H54 (cell line): ENCODE data around the gene GRIN2A.

ENCODE experiments used
- DNase-seq: peaks from one replicate; pipeline ENCODE4 v3.0.0; 2011; ENCODE audit warnings: low spot score, mixed read lengths; ENCODE audit not compliant: insufficient read length
- FAIRE-seq: peaks from 3 replicates; lab custom pipeline; 2011; peaks lifted over from hg19 to GRCh38; lab: Jason Lieb, UNC
- POLR2A ChIP-seq: IDR thresholded peaks from 2 replicates; pipeline ENCODE4 v1.6.1; 2011; ENCODE audit warnings: low read depth, mild to moderate bottlenecking, low read length

Gene GRIN2A

DNA sequence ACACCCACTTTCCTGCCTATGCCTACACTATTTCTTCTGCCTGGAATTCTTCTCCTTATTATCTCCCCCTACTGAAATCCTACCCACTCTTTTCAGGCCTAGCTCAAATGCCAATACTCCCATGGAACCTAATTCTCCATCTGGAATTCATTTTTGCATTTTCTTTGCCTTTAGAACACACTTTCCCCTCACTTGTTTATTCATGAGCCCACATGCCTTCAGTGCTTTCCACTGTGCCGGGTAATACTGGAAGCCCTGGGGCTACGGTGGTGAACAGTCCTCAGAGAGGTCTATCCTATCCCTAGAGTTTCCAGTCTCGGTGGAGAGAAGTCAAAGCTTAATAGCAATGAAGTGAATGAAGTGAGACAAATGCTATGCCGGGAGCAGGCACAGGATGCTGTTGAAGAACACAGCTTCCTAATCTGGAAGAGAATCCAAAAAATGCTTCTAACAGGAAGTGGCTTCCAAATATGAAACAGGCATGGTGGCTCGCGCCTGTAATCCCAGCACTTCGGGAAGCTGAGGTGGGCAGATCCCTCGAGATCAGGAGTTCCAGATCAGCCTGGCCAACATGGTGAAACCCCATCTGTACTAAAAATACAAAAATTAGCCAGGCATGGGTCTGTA, 322.4 kb downstream of the GRIN2A start:
- DNase-seq (no peak), FAIRE-seq (no peak)
- TF ChIP-seq POLR2A: no peak

DNA sequence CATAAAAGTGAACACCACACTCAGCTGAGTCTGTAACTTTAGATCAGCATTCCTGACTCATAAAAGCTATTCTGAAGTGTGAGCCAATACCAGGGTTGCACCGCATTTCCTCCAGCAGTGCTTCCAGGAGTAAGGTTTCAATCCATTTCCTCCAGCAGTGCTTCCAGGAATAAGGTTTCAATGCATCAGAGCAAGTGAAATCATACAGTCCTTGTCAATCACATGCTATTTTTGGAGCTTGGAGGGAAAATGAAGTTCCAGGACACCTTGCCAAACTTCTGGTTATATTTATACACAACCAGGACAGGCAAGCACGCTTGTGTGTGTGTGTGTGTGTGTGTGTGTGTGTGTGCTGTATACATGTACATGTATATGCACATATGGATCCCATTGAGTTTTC, 327.6 kb downstream of the GRIN2A start:
- FAIRE-seq: no peak
- no peak for DNase-seq
- TF ChIP-seq POLR2A: no peak

DNA sequence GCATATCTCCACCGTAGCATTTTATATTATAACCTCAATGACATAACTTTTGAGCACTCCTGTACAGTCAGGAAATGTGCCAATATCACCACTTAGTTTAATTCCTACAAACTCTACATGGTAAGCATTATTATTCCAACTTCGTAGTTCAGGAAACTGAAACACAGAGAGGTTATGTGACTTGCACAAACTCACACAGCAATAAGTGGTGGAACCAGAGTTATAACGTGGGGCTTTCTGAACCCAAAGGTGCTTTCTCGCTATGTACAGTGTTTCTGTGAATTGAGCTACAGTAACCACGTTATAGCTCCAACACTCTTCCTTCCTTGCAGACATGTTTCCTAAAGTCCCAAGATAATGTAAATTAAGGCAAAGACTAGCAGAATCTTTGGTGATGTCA, 330.2 kb downstream of the GRIN2A start:
- FAIRE-seq: no peak
- TF ChIP-seq POLR2A: no peak
- no peak for DNase-seq

DNA sequence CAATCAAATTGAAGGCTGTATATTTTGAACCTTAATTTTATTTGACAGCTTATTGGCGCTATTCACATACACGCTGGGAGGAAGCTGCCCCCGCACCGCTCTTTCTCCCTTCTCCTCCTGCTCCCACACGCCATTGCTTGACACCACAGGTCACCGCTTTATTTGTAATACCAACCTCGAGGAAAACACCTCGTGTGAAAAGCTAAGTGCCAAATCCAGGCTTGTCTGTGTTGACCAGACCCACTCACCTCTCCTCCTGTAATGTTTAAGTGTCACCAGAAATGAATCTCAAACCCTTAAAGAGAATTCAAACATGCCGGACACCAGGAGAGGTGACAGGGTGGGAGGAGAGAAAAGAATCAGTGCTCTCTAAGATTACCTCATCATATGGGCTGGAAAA, 331.4 kb downstream of the GRIN2A start:
- no peak for FAIRE-seq
- no peak for TF ChIP-seq POLR2A
- no peak for DNase-seq

DNA sequence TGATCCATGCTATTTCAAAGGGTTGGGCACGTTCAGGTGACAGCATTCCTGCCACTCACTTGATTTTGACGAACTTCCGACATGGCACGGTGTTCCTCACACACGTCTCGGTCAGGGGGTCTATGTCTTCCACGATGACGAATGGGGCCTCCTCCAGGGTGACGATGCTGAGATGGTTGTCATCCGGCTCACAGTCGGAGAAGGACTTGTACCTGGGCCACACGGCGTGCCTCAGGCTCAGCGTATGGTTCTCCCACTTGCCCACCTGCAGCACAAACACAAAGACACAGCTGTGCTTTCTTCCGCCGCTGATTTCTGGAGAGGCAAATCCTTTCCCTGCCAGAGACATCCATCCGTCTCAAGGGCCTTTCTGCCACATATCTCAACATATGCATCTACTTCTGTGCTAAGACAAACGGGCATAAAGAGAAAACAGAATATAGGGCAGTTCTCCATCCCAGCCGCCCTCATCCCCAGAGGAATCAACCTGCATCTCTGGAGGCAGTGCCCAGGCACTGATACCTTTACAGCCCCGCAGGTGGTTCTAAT, 332.5 kb downstream of the GRIN2A start:
- FAIRE-seq (no peak), DNase-seq (no peak)
- no peak for TF ChIP-seq POLR2A

DNA sequence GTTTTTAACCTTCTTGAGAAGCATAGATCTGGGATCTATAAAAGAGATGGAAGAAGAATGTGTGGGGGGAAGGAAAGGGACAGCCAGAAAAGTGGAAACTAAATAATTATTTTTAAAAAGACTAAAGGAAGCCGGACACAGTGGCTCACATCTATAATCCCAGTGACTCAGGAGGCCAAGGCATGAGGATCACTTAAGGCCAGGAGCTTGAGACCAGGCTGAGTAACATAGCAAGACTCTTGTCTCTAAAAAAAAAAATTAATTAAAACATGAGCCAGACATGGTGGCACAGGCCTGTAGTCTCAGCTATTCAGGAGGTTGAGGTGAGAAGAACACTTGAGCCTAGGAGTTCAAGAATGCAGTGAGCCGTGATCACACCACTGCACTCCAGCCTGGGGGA, 335.1 kb downstream of the GRIN2A start:
- no peak for DNase-seq
- no peak for FAIRE-seq
- no peak for TF ChIP-seq POLR2A

DNA sequence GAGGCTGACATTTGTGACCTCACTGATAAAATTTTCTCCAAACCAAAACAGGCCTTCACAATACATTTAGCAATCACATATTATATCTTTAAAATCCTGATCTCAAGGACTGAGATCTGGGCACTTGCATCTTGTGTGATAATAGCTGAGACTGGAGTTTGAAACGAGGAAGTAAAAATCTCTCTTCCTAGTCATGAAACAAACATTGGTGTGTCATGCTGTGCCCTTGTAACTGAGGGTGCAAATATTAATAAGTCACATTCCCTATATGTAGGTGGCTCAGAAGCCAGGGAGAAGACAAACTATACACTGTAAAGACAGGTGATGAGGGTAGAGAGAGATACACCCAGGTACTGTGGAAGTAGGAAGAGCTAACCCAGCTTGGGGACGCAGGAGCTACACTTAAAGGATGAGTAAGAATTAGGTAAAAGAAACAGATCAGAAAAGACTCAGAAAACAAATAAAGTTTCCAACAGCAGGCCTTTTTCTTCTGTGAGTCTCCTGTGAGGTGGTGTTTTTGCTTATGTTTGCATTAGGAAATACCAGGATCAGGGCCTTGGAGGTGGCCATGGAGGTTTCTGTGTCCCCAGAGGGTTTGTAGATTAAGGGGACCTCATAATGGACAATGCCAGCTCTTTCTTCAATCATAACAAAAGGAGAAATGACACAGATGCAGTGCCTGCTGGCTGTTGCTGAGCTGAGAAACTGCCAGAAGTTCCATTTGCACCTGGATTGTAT, 335.7 kb downstream of the GRIN2A start:
- FAIRE-seq (no peak), DNase-seq (no peak)
- no peak for TF ChIP-seq POLR2A

DNA sequence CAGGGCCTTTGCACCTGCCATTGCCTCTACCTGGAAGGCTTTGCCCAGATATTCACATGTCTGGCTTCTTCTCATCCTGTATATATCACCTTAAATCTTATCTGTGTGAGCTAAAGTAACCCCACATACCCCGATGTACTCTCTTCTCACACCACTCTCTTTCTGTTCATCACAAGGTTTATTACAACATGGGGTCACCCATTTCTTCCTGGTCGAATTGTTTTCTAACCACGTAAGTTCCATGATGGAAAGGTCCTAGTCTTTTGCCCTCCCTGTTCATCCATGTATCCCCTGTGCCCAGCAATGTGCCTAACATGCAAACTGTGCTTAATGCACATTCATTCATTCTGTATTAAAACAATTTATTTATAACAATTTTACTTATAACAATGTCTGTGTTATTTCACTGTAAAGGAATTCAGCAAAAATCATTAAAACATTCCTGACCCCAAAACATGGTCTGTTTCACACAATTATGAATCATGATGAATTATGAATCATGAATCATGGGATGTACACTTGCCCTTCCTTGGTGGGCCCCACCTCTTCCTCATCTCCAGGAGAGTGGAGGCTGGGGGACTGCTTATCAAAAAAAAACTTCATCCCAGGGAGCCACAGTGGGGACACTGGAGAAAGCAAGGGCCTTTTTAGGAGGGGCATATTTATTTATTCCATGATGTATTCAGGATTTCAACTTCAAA, 336.4 kb downstream of the GRIN2A start:
- no peak for TF ChIP-seq POLR2A

DNA sequence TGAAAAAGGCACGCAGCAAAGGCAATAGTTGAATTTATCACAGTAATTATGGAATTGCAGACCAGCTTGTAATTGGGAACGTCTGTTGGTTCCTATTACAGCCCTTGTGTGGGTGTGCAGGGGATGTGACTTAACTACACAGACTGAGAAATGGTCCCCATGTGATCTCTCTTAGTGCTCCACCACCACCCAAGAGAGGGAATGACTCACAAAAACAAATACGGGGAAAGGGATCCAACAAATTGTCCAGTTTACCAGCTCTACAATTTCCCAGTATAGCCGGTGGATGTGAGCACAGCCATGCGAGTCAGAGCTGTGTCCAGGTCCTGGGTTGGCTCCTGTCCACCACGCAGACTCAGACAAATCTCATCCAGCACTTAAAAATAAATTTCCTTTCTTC, 337.9 kb downstream of the GRIN2A start:
- DNase-seq: no peak
- FAIRE-seq: no peak
- TF ChIP-seq POLR2A: no peak

More for the DNA sequence above, 336.4 kb downstream of the GRIN2A start:
- DNase-seq (no peak), FAIRE-seq (no peak)

DNA sequence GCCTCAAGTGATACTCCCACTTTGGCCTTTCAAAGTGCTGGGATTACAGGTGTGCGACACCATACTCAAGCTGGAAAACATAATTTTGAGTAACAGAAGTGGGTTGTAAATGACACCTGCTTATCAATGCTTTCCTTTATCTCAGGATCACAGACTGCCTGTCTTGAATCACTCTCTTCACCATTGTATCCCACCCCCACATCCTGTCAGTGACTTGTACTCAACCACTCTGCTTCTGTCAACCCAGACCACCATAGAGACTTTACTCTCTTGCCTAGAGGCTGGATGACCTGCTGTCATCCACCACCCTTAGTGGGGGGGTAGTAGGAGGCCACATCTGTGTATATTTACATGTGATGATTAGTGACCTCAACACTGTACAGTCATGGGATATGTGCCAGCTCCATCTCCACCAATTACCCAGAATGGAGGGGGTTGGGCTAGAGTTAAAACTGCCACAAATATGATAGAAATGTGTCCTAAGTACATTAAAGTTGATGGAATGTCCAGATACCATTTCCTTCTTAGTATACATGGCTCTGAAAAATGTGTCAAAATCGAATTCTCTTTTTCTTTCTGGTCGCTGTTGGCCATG, 338.7 kb downstream of the GRIN2A start:
- no peak for DNase-seq
- no peak for FAIRE-seq
- TF ChIP-seq POLR2A: no peak

DNA sequence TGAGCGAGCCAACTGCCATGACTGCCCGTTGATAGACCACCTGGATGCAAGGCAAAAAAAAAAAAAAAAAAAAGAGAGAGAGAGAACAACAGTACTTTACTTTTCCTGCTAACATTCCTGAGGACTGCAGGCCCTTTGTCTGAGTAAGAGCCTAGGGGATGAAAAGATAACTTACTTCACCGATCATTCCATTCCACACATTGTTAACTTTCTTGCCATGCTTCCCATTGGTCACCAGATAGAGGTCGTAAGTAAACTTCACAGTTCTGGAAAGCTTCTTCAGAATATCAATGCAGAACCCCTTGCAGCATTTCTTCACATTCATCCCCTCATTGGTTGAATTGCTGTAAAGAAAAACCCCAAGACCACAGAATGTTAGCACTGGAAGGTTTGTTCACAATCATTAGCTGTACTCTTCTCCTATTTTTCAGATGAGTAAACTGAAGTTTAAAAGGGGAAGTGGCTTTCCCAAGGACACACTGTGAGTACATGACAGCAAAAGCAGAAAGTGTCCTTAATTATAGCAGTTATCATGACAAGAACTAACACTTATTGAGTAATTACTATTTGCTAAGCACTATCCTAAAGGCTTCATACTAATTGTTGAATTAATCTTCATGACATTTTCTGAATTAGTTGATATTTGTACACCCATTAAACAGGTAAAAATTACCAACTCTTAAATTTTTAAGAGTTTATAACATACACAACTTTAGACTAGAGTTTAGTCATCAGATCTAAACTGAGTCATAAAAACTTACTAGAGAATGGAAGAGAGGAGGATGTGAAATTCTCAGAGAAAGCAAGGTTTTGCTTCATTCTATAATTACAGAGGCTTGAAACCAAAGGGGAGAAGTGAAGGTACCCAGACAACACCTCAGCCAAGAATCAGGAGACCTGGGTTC, 341.2 kb downstream of the GRIN2A start:
- no peak for DNase-seq
- no peak for FAIRE-seq
- no peak for TF ChIP-seq POLR2A

DNA sequence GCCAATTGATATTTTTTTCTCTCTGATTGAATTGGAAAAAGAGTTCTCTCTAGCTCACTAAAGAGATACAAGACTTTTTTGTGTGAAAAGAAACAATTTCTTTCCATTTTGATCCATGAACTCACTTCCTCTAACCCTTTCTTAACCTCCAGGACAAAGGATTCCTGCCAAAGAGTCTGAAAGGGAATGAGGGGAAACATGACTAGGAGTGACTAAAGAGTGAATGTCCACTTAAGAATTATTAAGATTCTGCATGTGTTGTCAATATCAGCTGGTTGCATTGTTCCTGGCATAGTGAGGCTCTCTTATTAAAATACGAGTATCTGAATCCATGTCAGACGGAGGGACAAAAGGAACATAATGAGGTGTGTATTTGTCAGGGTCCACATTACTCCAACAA, 344.7 kb downstream of the GRIN2A start:
- FAIRE-seq (no peak), DNase-seq (no peak)
- TF ChIP-seq POLR2A: no peak
